GM12891 (cell line): ENCODE data around the gene DBN1.

ENCODE experiments used
- PAX5 ChIP-seq: IDR thresholded peaks from 2 replicates; pipeline ENCODE4 v1.6.1; 2011; ENCODE audit warnings: low read length, moderate library complexity, mild to moderate bottlenecking; ENCODE audit not compliant: insufficient read depth, severe bottlenecking
- POLR2A ChIP-seq: IDR thresholded peaks from 2 replicates; pipeline ENCODE4 v1.6.1; 2011; ENCODE audit warnings: low read depth, low read length, control low read depth
- POLR2AphosphoS5 ChIP-seq: IDR thresholded peaks from 2 replicates; pipeline ENCODE4 v1.6.1; 2011; ENCODE audit warnings: low read depth, low read length, control low read depth
- POU2F2 ChIP-seq: IDR thresholded peaks from 2 replicates; pipeline ENCODE4 v1.6.1; 2011; ENCODE audit warnings: low read depth, mild to moderate bottlenecking, control low read depth, low read length, moderate library complexity
- TAF1 ChIP-seq: IDR thresholded peaks from 2 replicates; pipeline ENCODE4 v1.6.1; 2011; ENCODE audit warnings: low read depth, low read length, control low read depth

GRCh38 chr5:177519463-177520235, 46.2 kb upstream of the DBN1 start:
- TF ChIP-seq POLR2A (no peak), POU2F2 (no peak), POLR2AphosphoS5 (no peak), PAX5 (no peak), TAF1 (no peak)
